Fibroblast of the aortic adventitia (primary cell): ENCODE results near the gene ZBTB32. TPM values are rescaled to one million over a fixed set of nuclear protein-coding genes. Genes with fewer than 3 reads are reported as not detected.
A peak's percentile ranks its signal among the peaks of the same experiment; 100 is the strongest.

Experiments
- DNase-seq: peaks from one replicate; pipeline ENCODE4 v3.0.0-alpha.2; 2010; ENCODE audit warnings: low read depth
- H3K4me3 ChIP-seq: 2 replicates; pipeline ENCODE4 v1.5.1; 2011; ENCODE audit warnings: low read depth, mild to moderate bottlenecking, control low read depth, low read length, moderate library complexity
- total RNA-seq: library from RNA; depleted of rRNA; stranded (reverse); fragments of >200 nt; gene quantifications from 2 replicates; pipeline ENCODE4 v1.2.3, GENCODE V29; 2012; ENCODE audit warnings: low replicate concordance
- TF ChIP-seq, protein P1 (sequence below): IDR thresholded peaks from 2 replicates; pipeline ENCODE4 v1.5.1; 2011; ENCODE audit warnings: mild to moderate bottlenecking, low read length, control low read depth, inconsistent platforms; ENCODE audit not compliant: insufficient read depth

Gene ZBTB32
- total RNA-seq, 1 donor: not detected

- H3K4me3 ChIP-seq: peak overlapping the region; percentile 91
- TF ChIP-seq, protein P1, sequence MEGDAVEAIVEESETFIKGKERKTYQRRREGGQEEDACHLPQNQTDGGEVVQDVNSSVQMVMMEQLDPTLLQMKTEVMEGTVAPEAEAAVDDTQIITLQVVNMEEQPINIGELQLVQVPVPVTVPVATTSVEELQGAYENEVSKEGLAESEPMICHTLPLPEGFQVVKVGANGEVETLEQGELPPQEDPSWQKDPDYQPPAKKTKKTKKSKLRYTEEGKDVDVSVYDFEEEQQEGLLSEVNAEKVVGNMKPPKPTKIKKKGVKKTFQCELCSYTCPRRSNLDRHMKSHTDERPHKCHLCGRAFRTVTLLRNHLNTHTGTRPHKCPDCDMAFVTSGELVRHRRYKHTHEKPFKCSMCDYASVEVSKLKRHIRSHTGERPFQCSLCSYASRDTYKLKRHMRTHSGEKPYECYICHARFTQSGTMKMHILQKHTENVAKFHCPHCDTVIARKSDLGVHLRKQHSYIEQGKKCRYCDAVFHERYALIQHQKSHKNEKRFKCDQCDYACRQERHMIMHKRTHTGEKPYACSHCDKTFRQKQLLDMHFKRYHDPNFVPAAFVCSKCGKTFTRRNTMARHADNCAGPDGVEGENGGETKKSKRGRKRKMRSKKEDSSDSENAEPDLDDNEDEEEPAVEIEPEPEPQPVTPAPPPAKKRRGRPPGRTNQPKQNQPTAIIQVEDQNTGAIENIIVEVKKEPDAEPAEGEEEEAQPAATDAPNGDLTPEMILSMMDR: no peak
- DNase-seq: peak; percentile 31
Measured at GRCh38 chr19:35754370-35755130, 50.2 kb downstream of the ZBTB32 start.

DNA sequence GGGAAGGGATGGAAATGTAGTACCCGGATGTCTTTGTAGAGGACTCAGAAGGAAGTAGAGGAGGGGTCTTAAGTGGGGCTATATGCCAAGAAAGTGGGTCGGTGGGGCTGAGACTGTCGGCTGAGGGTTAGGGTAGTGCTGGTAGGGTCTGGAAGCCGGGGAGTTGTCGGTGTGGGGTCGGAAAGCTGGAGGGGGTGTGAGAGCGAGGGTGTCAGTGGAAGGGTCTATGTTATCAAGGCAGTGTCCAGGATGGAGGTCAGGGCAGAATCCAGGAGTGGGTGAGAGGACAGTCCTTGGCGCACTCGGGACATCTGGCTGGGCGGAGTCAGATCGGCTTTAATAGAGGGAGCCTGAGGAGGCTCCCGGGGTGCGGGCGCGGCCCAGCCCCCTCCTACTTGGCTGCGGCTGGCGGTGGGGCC, 50.8 kb downstream of the ZBTB32 start:
- TF ChIP-seq, protein P1: no peak
- peak overlapping the region; percentile 91 for H3K4me3 ChIP-seq
- DNase-seq: no peak

- H3K4me3 ChIP-seq: peak overlapping the region; percentile 91
- peak; percentile 85 for DNase-seq
- TF ChIP-seq, protein P1: no peak
Measured at GRCh38 chr19:35755550-35756376, 51.4 kb downstream of the ZBTB32 start.

GRCh38 chr19:35756377-35757230, 52.2 kb downstream of the ZBTB32 start, which contains the start of gene HSPB6:
HSPB6 (minus strand) TSS chr19:35757029; CDS start chr19:35757008, 21 bp downstream.
- H3K4me3 ChIP-seq: peak within 1 kb of the TSS; percentile 91
- peak; percentile 49 for DNase-seq
- TF ChIP-seq, protein P1: no peak

GRCh38 chr19:35757231-35757748, 52.9 kb downstream of the ZBTB32 start:
- H3K4me3 ChIP-seq: peak overlapping the region; percentile 91
- TF ChIP-seq, protein P1: no peak
- DNase-seq: peak; percentile 100
